ENCODE measurements around the gene ASAP3.

The ASAP3 gene

GRCh38 chr1:23441446-23442148 is 42.4 kb downstream of the ASAP3 start:
- no peak for TF ChIP-seq CTCF (conservative IDR thresholded peaks at IDR 0.05; ENCODE audit: low read length)
- no peak for DNase-seq (ENCODE audit: low read depth)
- H3K4me3 ChIP-seq (ENCODE audit: low read length): no peak overlapping the region

- no peak overlapping the region for H3K4me3 ChIP-seq (ENCODE audit: low read length)
- no peak for TF ChIP-seq CTCF (conservative IDR thresholded peaks at IDR 0.05; ENCODE audit: low read length)
Observed at GRCh38 chr1:23438545-23438944, 45.4 kb downstream of the ASAP3 start.

GRCh38 chr1:23437355-23437664 is 46.7 kb downstream of the ASAP3 start:
- no peak overlapping the region for H3K4me3 ChIP-seq (ENCODE audit: low read length)
- DNase-seq (ENCODE audit: low read depth): no peak
- TF ChIP-seq CTCF (conservative IDR thresholded peaks at IDR 0.05; ENCODE audit: low read length): no peak

More at GRCh38 chr1:23438545-23438944, 45.4 kb downstream of the ASAP3 start:
- DNase-seq (ENCODE audit: low read depth): no peak

- no peak overlapping the region for H3K4me3 ChIP-seq (ENCODE audit: low read length)
- TF ChIP-seq CTCF (conservative IDR thresholded peaks at IDR 0.05; ENCODE audit: low read length): no peak
- DNase-seq (ENCODE audit: low read depth): no peak
Observed at GRCh38 chr1:23436520-23437354, 47.2 kb downstream of the ASAP3 start.

GRCh38 chr1:23434260-23434775 is 49.7 kb downstream of the ASAP3 start:
- no peak overlapping the region for H3K4me3 ChIP-seq (ENCODE audit: low read length)
- TF ChIP-seq CTCF (conservative IDR thresholded peaks at IDR 0.05; ENCODE audit: low read length): no peak
- no peak for DNase-seq (ENCODE audit: low read depth)

GRCh38 chr1:23433122-23433521 is 50.9 kb downstream of the ASAP3 start:
- no peak overlapping the region for H3K4me3 ChIP-seq (ENCODE audit: low read length)
- DNase-seq (ENCODE audit: low read depth): no peak
- TF ChIP-seq CTCF (conservative IDR thresholded peaks at IDR 0.05; ENCODE audit: low read length): no peak

GRCh38 chr1:23431431-23431830 is 52.5 kb downstream of the ASAP3 start:
- H3K4me3 ChIP-seq (ENCODE audit: low read length): no peak overlapping the region
- no peak for TF ChIP-seq CTCF (conservative IDR thresholded peaks at IDR 0.05; ENCODE audit: low read length)
- DNase-seq (ENCODE audit: low read depth): no peak
